ENCODE measurements around the gene CBX8. TPM values are rescaled to one million over a fixed set of nuclear protein-coding genes. Genes with fewer than 3 reads are reported as not detected.
A peak's percentile ranks its signal among the peaks of the same experiment; 100 is the strongest.
"Not testable (repeated sequence)": the region's sequence is repeated elsewhere in the genome, so short reads cannot be mapped to it uniquely, and the experiment has no call there.

CBX8 gene
- total RNA-seq, 1 experiment from 2014 or later = 2.0 TPM

GRCh38 chr17:79774561-79774975 is 22.3 kb downstream of the CBX8 start:
- Mint-ChIP-seq H3K36me3 (peaks cover 1% of the 10 kb centered on the region), H3K4me3 (no peak overlapping the region), H3K4me1 (peaks cover 35% of the 10 kb centered on the region), H3K27me3 (ENCODE audit: low read depth) (peaks cover 15% of the 10 kb centered on the region), H3K9me3 (no peaks in the 10 kb centered on the region), H3K27ac (peak overlapping the region; percentile 41; the same call in 1 of the 2 replicates)
- DNase-seq (ENCODE audit: low spot score) (no peak), ATAC-seq (no peak)
- TF ChIP-seq PREB (CRISPR knock-in tag; IDR thresholded peaks at IDR 0.05; ENCODE audit: borderline replicate concordance) (no peak), PRDM15 (CRISPR knock-in tag; IDR thresholded peaks at IDR 0.05) (no peak), USF1 (CRISPR knock-in tag; IDR thresholded peaks at IDR 0.05) (no peak), ZNF138 (CRISPR knock-in tag; conservative IDR thresholded peaks at IDR 0.05) (no peak), RORB (CRISPR knock-in tag; IDR thresholded peaks at IDR 0.05) (no peak), ZNF396 (CRISPR knock-in tag; IDR thresholded peaks at IDR 0.05; ENCODE audit: borderline replicate concordance) (no peak), ETV6 (CRISPR knock-in tag; IDR thresholded peaks at IDR 0.05) (no peak), EMX1 (CRISPR knock-in tag; IDR thresholded peaks at IDR 0.05) (no peak), ERG (CRISPR knock-in tag; IDR thresholded peaks at IDR 0.05) (no peak), E2F1 (CRISPR knock-in tag; IDR thresholded peaks at IDR 0.05) (no peak), ATF3 (CRISPR knock-in tag; conservative IDR thresholded peaks at IDR 0.05) (no peak), SP1 (CRISPR knock-in tag; conservative IDR thresholded peaks at IDR 0.05) (no peak), TEAD4 (CRISPR knock-in tag; IDR thresholded peaks at IDR 0.05) (no peak)
- CTCF ChIA-PET = interaction anchor here (0.6 to 6.9 kb wide), 8 partner anchors 15 to 196 kb away, joined by 3 to 83 read pairs (median 6); partner anchors contain the start of gene CBX4
- POLR2A ChIA-PET = interaction anchor here (1.1 kb wide), 1 partner anchor 10 kb away, joined by 3 read pairs; no protein-coding TSS in a partner anchor

GRCh38 chr17:79772726-79773125 is 24.2 kb downstream of the CBX8 start:
- POLR2A ChIA-PET, ATAC-seq: not testable (repeated sequence)
- CTCF ChIA-PET = interaction anchor here (1.2 kb wide), 1 partner anchor 31 kb away, joined by 5 read pairs; no protein-coding TSS in a partner anchor

GRCh38 chr17:79771276-79771675 is 25.6 kb downstream of the CBX8 start:
- ChIA-PET POLR2A (no interaction called here), CTCF (interaction anchor here (1.2 to 1.8 kb wide), 3 partner anchors 18 to 30 kb away, joined by 3 to 8 read pairs (median 3); no protein-coding TSS in a partner anchor)
- Mint-ChIP-seq H3K27ac (no peak overlapping the region), H3K9me3 (peaks cover 7% of the 10 kb centered on the region; the same call in 1 of the 2 replicates), H3K36me3 (no peaks in the 10 kb centered on the region), H3K4me1 (peaks cover 21% of the 10 kb centered on the region), H3K27me3 (ENCODE audit: low read depth) (peaks cover 18% of the 10 kb centered on the region), H3K4me3 (no peak overlapping the region)
- ATAC-seq = no peak
- DNase-seq (ENCODE audit: low spot score) = no peak
- TF ChIP-seq PREB (CRISPR knock-in tag; IDR thresholded peaks at IDR 0.05; ENCODE audit: borderline replicate concordance) (no peak), PRRX2 (CRISPR knock-in tag; IDR thresholded peaks at IDR 0.05) (no peak), GTF2I (CRISPR knock-in tag; conservative IDR thresholded peaks at IDR 0.05) (no peak), SOX15 (CRISPR knock-in tag; IDR thresholded peaks at IDR 0.05) (no peak), ZNF317 (CRISPR knock-in tag; IDR thresholded peaks at IDR 0.05; ENCODE audit: borderline replicate concordance, low read depth) (no peak), ATF6 (CRISPR knock-in tag; IDR thresholded peaks at IDR 0.05) (no peak), FOXK1 (CRISPR knock-in tag; IDR thresholded peaks at IDR 0.05) (no peak), ZNF396 (CRISPR knock-in tag; IDR thresholded peaks at IDR 0.05; ENCODE audit: borderline replicate concordance) (no peak)

More at GRCh38 chr17:79772726-79773125, 24.2 kb downstream of the CBX8 start:
- not testable (repeated sequence) for H3K4me3 Mint-ChIP-seq; DNase-seq (ENCODE audit: low spot score); H3K9me3 Mint-ChIP-seq; H3K36me3 Mint-ChIP-seq; H3K27ac Mint-ChIP-seq
- Mint-ChIP-seq H3K27me3 (ENCODE audit: low read depth) (peaks cover 18% of the 10 kb centered on the region), H3K4me1 (peaks cover 28% of the 10 kb centered on the region)

Data from WTC11 (cell line).